ENCODE measurements around the gene KRTAP5-2.

The KRTAP5-2 gene

DNA sequence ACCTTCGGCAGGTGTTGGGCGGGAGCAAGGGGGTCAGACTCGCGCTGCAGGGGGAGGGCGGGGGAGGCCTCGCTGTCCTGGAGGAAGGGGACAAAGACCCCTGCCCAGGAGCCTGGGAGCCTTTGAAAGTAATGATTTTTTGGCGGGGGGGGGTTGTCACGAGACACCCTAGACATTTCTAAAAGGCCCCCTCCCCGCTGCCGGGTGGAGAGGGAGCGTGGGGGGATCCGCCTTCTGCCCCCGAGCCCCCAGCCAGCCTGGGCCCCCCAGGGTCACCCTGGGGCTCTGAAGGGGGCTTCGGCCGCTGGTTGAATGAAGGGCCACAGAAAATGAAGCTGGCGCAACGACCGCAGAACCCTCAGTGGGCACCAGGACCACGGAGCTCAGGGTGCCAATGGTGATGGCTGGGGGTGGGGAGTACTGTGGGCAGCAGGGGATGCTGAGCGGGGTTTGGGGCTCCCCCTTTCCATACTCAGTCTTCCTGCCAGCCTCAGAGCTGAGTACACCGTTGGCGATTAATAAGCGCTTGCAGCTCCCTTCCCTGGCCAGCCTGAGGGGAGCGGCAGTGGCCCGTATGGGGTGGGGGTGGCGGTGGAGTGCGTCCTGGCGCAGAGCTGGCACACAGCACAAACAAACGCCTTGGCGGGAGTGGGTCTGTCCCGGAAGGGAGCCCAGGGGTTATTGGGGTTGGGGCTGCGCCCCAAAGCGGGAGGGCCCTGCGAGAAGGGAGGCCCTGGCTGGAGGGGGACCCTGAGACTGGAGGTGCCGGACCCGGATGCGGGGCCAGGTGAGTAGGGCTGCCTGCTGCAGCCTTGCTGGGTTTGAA lies 24.8 kb downstream of the KRTAP5-2 start:
- H3K36me3 ChIP-seq (replicated peaks), result no peaks in the 10 kb centered on the region
- no peak for DNase-seq
- peaks cover 14% of the 10 kb centered on the region for H3K27me3 ChIP-seq (replicated peaks)
- H3K4me3 ChIP-seq (ENCODE audit: low read depth, low read length), result no peak overlapping the region
- in situ Hi-C loops (cut with HindIII; ENCODE audit: low pct_ligation_motif_present, low sequenced_read_pairs), result no loop called here
- TF ChIP-seq, protein P1, sequence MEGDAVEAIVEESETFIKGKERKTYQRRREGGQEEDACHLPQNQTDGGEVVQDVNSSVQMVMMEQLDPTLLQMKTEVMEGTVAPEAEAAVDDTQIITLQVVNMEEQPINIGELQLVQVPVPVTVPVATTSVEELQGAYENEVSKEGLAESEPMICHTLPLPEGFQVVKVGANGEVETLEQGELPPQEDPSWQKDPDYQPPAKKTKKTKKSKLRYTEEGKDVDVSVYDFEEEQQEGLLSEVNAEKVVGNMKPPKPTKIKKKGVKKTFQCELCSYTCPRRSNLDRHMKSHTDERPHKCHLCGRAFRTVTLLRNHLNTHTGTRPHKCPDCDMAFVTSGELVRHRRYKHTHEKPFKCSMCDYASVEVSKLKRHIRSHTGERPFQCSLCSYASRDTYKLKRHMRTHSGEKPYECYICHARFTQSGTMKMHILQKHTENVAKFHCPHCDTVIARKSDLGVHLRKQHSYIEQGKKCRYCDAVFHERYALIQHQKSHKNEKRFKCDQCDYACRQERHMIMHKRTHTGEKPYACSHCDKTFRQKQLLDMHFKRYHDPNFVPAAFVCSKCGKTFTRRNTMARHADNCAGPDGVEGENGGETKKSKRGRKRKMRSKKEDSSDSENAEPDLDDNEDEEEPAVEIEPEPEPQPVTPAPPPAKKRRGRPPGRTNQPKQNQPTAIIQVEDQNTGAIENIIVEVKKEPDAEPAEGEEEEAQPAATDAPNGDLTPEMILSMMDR (IDR thresholded peaks at IDR 0.05; ENCODE audit: low read depth, low read length, missing control alignments), result no peak
- no peak overlapping the region for H3K27ac ChIP-seq

DNA sequence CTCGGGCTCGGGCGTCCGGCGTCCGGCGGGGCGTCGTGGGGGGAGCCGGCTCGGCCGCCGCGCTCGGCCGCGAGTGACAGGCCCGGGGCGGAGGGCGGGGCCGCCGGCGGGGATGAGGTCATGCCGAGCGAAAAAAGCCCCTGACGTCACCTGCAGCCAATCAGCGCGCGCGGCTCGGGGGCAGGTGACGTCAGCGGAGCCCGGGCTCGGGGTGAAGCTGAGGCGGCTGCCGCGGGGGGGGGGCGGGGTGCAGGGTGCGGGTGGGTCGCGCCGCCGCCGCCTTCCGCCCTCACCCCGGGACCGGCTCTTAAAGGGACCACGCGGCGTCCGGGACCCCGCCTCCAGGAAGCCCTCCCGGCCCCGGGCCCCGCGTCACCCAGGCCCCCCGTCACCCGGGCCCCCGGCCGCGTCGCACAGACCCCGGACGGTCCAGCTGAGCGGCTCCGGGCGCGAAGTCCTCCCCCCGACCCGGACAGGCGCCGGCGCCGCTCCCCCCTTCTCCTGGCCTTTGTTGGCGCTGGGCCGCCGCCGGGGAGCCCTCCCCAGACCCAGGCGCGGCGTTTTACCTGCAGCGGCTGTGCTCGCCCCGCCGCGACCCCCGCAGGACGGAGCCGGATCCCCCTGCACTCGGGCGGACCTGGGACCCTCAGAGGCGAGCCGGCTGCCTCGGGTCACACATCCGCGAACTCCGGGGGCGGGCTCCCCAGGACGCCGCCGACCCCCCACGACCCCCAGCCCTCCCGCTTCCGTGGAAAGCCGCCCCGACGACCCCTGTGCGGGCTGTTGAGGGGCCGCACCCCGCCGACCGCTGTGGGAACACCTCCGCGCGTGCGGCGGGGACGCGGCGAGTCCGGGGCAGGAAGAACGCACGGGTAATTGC lies 25.7 kb downstream of the KRTAP5-2 start, which contains the start of gene DUSP8:
DUSP8 (minus strand) TSS at position 75 of the 880 bp plus-strand sequence. CDS start 6,445 bp downstream, outside the sequence.
- Histone ChIP-seq H3K4me3 (ENCODE audit: low read depth, low read length) (peak within 1 kb of the TSS; percentile 56), H3K36me3 (replicated peaks) (no peaks in the 10 kb centered on the region), H3K27me3 (replicated peaks) (peaks cover 14% of the 10 kb centered on the region), H3K27ac (no peak within 1 kb of the TSS)
- TF ChIP-seq, protein P1 (IDR thresholded peaks at IDR 0.05; ENCODE audit: low read depth, low read length, missing control alignments), result no peak
- peak; percentile 77 for DNase-seq
- in situ Hi-C loops (cut with HindIII; ENCODE audit: low pct_ligation_motif_present, low sequenced_read_pairs), result no loop called here

DNA sequence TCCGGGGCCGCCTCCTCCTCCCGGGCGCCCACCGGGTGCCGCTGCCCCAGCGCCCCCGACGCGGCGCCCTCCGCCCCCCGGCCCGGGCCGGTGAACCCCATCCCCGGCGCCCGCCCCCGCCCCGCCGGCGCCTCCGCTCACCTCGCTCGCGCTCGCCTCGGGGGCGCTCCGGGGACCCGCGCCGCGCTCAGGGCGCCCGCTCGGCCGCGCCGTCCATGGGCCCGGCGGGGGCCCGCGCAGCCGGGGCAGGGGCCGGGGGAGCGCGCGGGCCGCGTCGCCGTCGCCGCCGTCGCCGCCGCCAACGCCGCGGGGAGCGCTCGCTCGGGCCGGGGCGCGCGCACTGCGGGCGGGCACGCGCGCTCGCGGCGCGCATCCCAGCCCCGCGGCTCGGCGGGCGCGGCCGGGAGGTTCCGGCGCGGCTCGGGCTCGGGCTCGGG lies 26.3 kb downstream of the KRTAP5-2 start:
- Histone ChIP-seq H3K27ac (no peak overlapping the region), H3K4me3 (ENCODE audit: low read depth, low read length) (peak overlapping the region; percentile 56), H3K36me3 (replicated peaks) (no peaks in the 10 kb centered on the region), H3K27me3 (replicated peaks) (peaks cover 14% of the 10 kb centered on the region)
- TF ChIP-seq, protein P1 (IDR thresholded peaks at IDR 0.05; ENCODE audit: low read depth, low read length, missing control alignments), result no peak
- DNase-seq, result no peak
- in situ Hi-C loops (cut with HindIII; ENCODE audit: low pct_ligation_motif_present, low sequenced_read_pairs), result no loop called here

DNA sequence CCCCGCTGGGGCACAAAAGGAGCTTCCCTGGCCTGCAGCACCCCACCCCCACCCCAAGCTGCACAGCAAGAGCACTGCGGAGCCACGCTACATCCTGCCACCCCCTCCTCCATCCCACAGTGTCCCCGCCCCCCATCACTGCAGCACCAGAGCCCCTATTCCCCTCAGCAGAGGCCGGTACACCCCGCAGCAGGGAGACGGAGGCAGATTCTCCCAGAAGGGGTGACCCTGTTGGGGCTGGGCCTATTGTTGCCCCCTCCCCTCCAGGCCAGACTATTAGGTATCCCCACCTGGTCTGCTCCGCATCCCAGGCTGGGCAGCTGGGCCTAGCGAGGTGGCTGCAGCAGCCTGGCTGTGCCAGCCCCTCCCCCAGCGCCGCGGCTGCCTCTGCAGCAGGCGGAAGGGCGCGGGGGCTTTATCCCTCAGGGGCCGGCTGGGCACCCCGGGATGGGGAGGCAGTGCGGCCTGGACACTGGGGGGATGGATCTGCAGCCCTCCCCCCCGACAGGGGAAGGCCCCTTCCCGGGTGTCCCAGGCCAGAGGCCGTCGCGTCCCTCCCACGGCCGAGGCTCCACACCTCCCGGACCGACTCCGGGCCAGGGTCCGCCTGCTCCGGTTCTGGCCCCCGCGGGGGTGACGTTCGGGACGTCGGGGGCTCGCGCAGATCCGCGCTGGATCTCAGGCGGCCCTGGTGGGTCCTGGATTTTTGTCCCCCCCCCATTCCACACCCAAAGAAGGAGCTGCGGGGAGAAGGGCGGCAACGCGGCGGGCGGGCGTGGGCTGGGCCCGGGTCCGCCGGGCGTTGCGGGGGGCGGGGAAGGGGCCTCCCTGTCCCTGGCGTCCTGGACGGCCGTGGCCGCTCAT lies 27.0 kb downstream of the KRTAP5-2 start:
- in situ Hi-C loops (cut with HindIII; ENCODE audit: low pct_ligation_motif_present, low sequenced_read_pairs), result no loop called here
- TF ChIP-seq, protein P1 (IDR thresholded peaks at IDR 0.05; ENCODE audit: low read depth, low read length, missing control alignments), result no peak
- Histone ChIP-seq H3K27ac (no peak overlapping the region), H3K36me3 (replicated peaks) (no peaks in the 10 kb centered on the region), H3K27me3 (replicated peaks) (peaks cover 14% of the 10 kb centered on the region), H3K4me3 (ENCODE audit: low read depth, low read length) (peak overlapping the region; percentile 56)
- no peak for DNase-seq

DNA sequence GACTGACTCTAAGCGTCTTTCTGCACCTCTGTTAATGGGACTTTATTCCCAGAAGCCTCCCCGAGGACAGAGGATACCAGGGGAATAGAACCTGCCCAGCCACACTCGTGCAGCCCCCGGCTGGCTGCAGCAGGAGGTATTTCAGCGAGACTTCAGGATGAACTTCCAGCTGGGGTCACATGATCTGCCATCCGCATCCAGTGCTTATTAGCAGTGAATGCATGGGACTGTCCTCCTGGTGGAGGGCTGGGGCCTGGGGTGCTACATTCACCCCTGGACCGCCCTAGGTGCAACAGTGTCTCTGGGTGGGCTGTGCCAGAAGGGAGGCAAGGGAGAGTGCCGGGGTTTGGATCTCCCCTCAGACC lies 27.6 kb downstream of the KRTAP5-2 start:
- Histone ChIP-seq H3K36me3 (replicated peaks) (no peaks in the 10 kb centered on the region), H3K27ac (no peak overlapping the region), H3K27me3 (replicated peaks) (peaks cover 14% of the 10 kb centered on the region), H3K4me3 (ENCODE audit: low read depth, low read length) (peak overlapping the region; percentile 56)
- DNase-seq, result no peak
- TF ChIP-seq, protein P1 (IDR thresholded peaks at IDR 0.05; ENCODE audit: low read depth, low read length, missing control alignments), result no peak
- in situ Hi-C loops (cut with HindIII; ENCODE audit: low pct_ligation_motif_present, low sequenced_read_pairs), result no loop called here
